Measurements from ENCODE around the gene KCNMA1. TPM values are rescaled to one million over a fixed set of nuclear protein-coding genes. Genes with fewer than 3 reads are reported as not detected.

The KCNMA1 gene
- total and polyA plus RNA-seq, 9 of the 15 experiments (the other 6 are each of a cell fraction or from before 2014, with no cell fraction given), result 0.01 to 0.95 (median 0.15) TPM; not detected in 4

- TF ChIP-seq, protein P1, sequence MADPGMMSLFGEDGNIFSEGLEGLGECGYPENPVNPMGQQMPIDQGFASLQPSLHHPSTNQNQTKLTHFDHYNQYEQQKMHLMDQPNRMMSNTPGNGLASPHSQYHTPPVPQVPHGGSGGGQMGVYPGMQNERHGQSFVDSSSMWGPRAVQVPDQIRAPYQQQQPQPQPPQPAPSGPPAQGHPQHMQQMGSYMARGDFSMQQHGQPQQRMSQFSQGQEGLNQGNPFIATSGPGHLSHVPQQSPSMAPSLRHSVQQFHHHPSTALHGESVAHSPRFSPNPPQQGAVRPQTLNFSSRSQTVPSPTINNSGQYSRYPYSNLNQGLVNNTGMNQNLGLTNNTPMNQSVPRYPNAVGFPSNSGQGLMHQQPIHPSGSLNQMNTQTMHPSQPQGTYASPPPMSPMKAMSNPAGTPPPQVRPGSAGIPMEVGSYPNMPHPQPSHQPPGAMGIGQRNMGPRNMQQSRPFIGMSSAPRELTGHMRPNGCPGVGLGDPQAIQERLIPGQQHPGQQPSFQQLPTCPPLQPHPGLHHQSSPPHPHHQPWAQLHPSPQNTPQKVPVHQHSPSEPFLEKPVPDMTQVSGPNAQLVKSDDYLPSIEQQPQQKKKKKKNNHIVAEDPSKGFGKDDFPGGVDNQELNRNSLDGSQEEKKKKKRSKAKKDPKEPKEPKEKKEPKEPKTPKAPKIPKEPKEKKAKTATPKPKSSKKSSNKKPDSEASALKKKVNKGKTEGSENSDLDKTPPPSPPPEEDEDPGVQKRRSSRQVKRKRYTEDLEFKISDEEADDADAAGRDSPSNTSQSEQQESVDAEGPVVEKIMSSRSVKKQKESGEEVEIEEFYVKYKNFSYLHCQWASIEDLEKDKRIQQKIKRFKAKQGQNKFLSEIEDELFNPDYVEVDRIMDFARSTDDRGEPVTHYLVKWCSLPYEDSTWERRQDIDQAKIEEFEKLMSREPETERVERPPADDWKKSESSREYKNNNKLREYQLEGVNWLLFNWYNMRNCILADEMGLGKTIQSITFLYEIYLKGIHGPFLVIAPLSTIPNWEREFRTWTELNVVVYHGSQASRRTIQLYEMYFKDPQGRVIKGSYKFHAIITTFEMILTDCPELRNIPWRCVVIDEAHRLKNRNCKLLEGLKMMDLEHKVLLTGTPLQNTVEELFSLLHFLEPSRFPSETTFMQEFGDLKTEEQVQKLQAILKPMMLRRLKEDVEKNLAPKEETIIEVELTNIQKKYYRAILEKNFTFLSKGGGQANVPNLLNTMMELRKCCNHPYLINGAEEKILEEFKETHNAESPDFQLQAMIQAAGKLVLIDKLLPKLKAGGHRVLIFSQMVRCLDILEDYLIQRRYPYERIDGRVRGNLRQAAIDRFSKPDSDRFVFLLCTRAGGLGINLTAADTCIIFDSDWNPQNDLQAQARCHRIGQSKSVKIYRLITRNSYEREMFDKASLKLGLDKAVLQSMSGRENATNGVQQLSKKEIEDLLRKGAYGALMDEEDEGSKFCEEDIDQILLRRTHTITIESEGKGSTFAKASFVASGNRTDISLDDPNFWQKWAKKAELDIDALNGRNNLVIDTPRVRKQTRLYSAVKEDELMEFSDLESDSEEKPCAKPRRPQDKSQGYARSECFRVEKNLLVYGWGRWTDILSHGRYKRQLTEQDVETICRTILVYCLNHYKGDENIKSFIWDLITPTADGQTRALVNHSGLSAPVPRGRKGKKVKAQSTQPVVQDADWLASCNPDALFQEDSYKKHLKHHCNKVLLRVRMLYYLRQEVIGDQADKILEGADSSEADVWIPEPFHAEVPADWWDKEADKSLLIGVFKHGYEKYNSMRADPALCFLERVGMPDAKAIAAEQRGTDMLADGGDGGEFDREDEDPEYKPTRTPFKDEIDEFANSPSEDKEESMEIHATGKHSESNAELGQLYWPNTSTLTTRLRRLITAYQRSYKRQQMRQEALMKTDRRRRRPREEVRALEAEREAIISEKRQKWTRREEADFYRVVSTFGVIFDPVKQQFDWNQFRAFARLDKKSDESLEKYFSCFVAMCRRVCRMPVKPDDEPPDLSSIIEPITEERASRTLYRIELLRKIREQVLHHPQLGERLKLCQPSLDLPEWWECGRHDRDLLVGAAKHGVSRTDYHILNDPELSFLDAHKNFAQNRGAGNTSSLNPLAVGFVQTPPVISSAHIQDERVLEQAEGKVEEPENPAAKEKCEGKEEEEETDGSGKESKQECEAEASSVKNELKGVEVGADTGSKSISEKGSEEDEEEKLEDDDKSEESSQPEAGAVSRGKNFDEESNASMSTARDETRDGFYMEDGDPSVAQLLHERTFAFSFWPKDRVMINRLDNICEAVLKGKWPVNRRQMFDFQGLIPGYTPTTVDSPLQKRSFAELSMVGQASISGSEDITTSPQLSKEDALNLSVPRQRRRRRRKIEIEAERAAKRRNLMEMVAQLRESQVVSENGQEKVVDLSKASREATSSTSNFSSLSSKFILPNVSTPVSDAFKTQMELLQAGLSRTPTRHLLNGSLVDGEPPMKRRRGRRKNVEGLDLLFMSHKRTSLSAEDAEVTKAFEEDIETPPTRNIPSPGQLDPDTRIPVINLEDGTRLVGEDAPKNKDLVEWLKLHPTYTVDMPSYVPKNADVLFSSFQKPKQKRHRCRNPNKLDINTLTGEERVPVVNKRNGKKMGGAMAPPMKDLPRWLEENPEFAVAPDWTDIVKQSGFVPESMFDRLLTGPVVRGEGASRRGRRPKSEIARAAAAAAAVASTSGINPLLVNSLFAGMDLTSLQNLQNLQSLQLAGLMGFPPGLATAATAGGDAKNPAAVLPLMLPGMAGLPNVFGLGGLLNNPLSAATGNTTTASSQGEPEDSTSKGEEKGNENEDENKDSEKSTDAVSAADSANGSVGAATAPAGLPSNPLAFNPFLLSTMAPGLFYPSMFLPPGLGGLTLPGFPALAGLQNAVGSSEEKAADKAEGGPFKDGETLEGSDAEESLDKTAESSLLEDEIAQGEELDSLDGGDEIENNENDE (IDR thresholded peaks at IDR 0.05; ENCODE audit: low read depth, low read length), result no peak
- TF ChIP-seq SIRT6 (IDR thresholded peaks at IDR 0.05; ENCODE audit: low read depth, low read length) (no peak), DIDO1 (tag; IDR thresholded peaks at IDR 0.05; ENCODE audit: low read depth) (no peak), KLF10 (CRISPR knock-in tag; IDR thresholded peaks at IDR 0.05) (no peak), ZNF431 (CRISPR knock-in tag; IDR thresholded peaks at IDR 0.05) (no peak), ZNF165 (CRISPR knock-in tag; IDR thresholded peaks at IDR 0.05; ENCODE audit: borderline replicate concordance) (no peak), ELF2 (CRISPR knock-in tag; IDR thresholded peaks at IDR 0.05) (no peak)
- TF ChIP-seq, protein P2, sequence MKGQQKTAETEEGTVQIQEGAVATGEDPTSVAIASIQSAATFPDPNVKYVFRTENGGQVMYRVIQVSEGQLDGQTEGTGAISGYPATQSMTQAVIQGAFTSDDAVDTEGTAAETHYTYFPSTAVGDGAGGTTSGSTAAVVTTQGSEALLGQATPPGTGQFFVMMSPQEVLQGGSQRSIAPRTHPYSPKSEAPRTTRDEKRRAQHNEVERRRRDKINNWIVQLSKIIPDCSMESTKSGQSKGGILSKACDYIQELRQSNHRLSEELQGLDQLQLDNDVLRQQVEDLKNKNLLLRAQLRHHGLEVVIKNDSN (CRISPR knock-in tag; IDR thresholded peaks at IDR 0.05), result no peak
These were observed 536.3 kb downstream of the KCNMA1 start (continued) for GRCh38 chr10:77101341-77101740.
